ENCODE results near the gene GPR78. TPM values are rescaled to one million over a fixed set of nuclear protein-coding genes. Genes with fewer than 3 reads are reported as not detected.

GPR78 gene
- total and polyA plus RNA-seq, 2 of the 13 experiments (the other 11 are each of a cell fraction or from before 2014, with no cell fraction given): 0.01 to 0.07 TPM

DNA sequence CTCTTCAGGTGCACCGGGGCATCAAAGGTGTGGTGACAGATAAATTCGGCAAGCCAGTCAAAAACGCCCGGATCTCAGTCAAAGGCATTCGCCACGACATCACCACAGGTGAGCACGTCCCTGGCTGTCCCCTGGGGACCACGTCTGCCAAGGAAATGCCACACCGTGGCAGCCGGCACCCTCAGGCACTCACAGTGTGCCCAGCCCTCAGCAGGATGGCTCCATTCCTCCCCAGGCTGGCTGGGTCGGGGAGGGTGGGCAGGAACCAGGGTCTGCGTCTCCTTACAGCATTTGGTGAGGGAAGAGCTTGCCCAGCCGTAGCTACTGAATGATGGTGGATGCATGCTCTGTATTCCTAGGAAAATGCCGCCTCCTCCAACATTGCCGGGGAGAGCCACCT lies 38.2 kb downstream of the GPR78 start (continued):
- TF ChIP-seq, protein P1, sequence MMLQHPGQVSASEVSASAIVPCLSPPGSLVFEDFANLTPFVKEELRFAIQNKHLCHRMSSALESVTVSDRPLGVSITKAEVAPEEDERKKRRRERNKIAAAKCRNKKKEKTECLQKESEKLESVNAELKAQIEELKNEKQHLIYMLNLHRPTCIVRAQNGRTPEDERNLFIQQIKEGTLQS (CRISPR knock-in tag; IDR thresholded peaks at IDR 0.05): no peak
- TF ChIP-seq SRSF1 (optimal IDR thresholded peaks at IDR 0.05; ENCODE audit: low read depth, low read length) (no peak), RXRA (CRISPR knock-in tag; IDR thresholded peaks at IDR 0.05) (no peak), TCF7L2 (IDR thresholded peaks at IDR 0.05; ENCODE audit: low read depth, low read length) (no peak), ZNF780A (CRISPR knock-in tag; IDR thresholded peaks at IDR 0.05) (no peak), GLI4 (CRISPR knock-in tag; IDR thresholded peaks at IDR 0.05; ENCODE audit: borderline replicate concordance) (no peak)
- TF ChIP-seq, protein P2, sequence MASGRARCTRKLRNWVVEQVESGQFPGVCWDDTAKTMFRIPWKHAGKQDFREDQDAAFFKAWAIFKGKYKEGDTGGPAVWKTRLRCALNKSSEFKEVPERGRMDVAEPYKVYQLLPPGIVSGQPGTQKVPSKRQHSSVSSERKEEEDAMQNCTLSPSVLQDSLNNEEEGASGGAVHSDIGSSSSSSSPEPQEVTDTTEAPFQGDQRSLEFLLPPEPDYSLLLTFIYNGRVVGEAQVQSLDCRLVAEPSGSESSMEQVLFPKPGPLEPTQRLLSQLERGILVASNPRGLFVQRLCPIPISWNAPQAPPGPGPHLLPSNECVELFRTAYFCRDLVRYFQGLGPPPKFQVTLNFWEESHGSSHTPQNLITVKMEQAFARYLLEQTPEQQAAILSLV (CRISPR knock-in tag; IDR thresholded peaks at IDR 0.05; ENCODE audit: borderline replicate concordance): no peak
- TF ChIP-seq, protein P3, sequence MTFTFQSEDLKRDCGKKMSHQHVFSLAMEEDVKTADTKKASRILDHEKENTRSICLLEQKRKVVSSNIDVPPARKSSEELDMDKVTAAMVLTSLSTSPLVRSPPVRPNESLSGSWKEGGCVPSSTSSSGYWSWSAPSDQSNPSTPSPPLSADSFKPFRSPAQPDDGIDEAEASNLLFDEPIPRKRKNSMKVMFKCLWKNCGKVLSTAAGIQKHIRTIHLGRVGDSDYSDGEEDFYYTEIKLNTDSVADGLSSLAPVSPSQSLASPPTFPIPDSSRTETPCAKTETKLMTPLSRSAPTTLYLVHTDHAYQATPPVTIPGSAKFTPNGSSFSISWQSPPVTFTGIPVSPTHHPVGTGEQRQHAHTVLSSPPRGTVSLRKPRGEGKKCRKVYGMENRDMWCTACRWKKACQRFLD (CRISPR knock-in tag; IDR thresholded peaks at IDR 0.05; ENCODE audit: borderline replicate concordance): no peak

DNA sequence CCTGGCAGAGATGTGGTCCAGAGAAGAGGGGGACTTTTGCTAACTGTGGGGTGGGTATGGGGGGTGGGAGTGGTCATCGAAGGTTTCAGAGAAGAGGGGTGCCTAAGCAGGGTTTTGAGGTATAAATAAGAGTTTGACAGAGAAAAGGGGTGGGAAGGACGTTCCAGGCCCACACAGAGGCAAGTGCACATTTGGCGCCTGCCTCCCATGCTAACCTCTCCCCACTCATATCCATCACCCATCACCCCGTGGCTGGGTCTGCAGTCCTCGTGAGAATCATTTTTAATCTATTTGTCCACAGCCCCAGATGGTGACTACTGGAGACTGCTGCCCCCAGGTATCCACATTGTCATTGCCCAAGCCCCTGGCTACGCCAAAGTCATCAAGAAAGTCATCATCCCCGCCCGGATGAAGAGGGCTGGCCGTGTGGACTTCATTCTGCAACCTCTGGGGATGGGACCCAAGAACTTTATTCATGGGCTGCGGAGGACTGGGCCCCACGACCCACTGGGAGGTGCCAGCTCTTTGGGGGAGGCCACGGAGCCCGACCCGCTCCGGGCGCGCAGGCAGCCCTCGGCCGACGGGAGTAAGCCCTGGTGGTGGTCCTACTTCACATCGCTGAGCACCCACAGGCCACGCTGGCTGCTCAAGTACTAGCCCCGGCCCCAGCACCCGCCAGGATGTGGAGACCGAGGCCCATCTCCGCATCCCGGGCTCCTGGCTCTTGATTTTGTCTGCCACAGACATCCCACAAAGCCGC lies 38.9 kb downstream of the GPR78 start:
- H3K27me3 ChIP-seq (ENCODE audit: control insufficient read depth in 1 of 2, insufficient read depth in 2 of 2, low read length in 2 of 2): peaks cover 7 to 58% of the 10 kb centered on the region in 2 experiments
- H3K4me3 ChIP-seq (replicated peaks in 1 of 3; ENCODE audit: insufficient read depth in 1 of 3, low read depth in 2 of 3, low read length in 3 of 3): no peak overlapping the region
- no peaks in the 10 kb centered on the region for H3K79me2 ChIP-seq (ENCODE audit: insufficient read depth, low read length)
- H3K27ac ChIP-seq (ENCODE audit: extremely low read length, insufficient read depth, low read length): no peak overlapping the region
- intact Hi-C loops (cut with micrococcal nuclease; ENCODE audit: unreplicated experiment) (no loop called here), in situ Hi-C loops (cut with HindIII; ENCODE audit: extremely low pct_ligation_motif_present, low pct_unique_long_range_greater_than_20kb) (no loop called here)
- no peaks in the 10 kb centered on the region for H3K36me3 ChIP-seq (replicated peaks in 1 of 2; ENCODE audit: control insufficient read depth in 1 of 2, insufficient read depth in 2 of 2, low read length in 2 of 2)
- H3K9ac ChIP-seq (ENCODE audit: insufficient read depth, low read depth, low read length): no peak overlapping the region
- CTCF ChIA-PET (ENCODE audit: low intra/inter-chr PET ratio, low total read pairs): no interaction called here
- H4K20me1 ChIP-seq (ENCODE audit: insufficient read depth, low read length): no peaks in the 10 kb centered on the region
- DNase-seq (ENCODE audit: low spot score) (no peak), FAIRE-seq (no peak), ATAC-seq (no peak)
- BruUV-seq (replicated peaks): no TSS peak
- no peak overlapping the region for H2AFZ ChIP-seq (ENCODE audit: low read length)
- WGBS (ENCODE audit: low lambda C conversion rate): 30% methylated on average over 8 of the region's 28 CpGs
- H3K4me2 ChIP-seq (ENCODE audit: low read depth, low read length): no peak overlapping the region
- H3K4me1 ChIP-seq (ENCODE audit: insufficient read depth, low read length): no peaks in the 10 kb centered on the region
- no peaks in the 10 kb centered on the region for H3K9me3 ChIP-seq (ENCODE audit: low read length)
- POLR2A ChIA-PET: no interaction called here
- TF ChIP-seq, protein P4, sequence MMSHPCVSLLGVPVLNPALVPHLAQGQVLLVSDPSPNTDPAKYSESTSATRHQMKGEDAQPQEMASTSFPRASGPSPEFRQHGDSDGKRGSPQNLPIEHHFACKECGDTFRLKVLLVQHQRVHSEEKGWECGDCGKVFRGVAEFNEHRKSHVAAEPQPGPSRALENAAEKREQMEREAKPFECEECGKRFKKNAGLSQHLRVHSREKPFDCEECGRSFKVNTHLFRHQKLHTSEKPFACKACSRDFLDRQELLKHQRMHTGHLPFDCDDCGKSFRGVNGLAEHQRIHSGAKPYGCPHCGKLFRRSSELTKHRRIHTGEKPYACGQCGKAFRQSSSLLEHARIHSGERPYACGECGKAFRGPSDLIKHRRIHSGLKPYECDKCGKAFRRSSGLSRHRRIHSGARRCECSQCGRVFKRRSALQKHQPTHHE (CRISPR knock-in tag; IDR thresholded peaks at IDR 0.05; ENCODE audit: borderline replicate concordance): no peak
- no peak for TF ChIP-seq ETV5 (CRISPR knock-in tag; IDR thresholded peaks at IDR 0.05; ENCODE audit: borderline replicate concordance)
- TF ChIP-seq ZFP1 (CRISPR knock-in tag; IDR thresholded peaks at IDR 0.05): no peak
